K562 (cell line): Measurements from ENCODE around the gene SECISBP2. TPM values are rescaled to one million over a fixed set of nuclear protein-coding genes. Genes with fewer than 3 reads are reported as not detected.

Experiments used
- ATAC-seq: fragments of 200-7000 bp; cut with Tn5 transposase; 3 replicates; pipeline ENCODE4 v1.9.1; 2020; ENCODE audit warnings: moderate library complexity
- BruUV-seq: library from RNA; stranded (reverse); fragments of 400-500 nt; replicated peaks from 2 replicates; lab custom pipeline; 2021; lab: Mats Ljungman, UMichigan
- CTCF ChIA-PET: fragments of 300-600 bp; formaldehyde crosslinking; extraction: SDS; loops from one replicate; lab custom pipeline; 2021; ENCODE audit warnings: low intra/inter-chr PET ratio; lab: Yijun Ruan, JAX
- POLR2A ChIA-PET: fragments of 300-600, 350-650 bp; sonication (Branson Sonifier 250); formaldehyde crosslinking; extraction: SDS; loops from one replicate; lab custom pipeline; 2021; ENCODE audit warnings: antibody characterized with exemption, inconsistent platforms; lab: Yijun Ruan, JAX
- DNase-seq, 4 experiments: peaks; one replicate each; pipeline versions ENCODE4 v3.0.0 to v3.0.0-alpha.2; 2011 to 2018; ENCODE audit warnings: low spot score in 3 of 4, mixed read lengths in 3 of 4; ENCODE audit errors: extremely low read depth in 1 of 4
- FAIRE-seq: peaks from 2 replicates; lab custom pipeline; 2011; peaks lifted over from hg19 to GRCh38; lab: Jason Lieb, UNC
- H2AFZ ChIP-seq: 2 replicates; pipeline ENCODE4 v1.6.0; 2011; ENCODE audit warnings: low read depth, low read length, control low read depth, inconsistent platforms
- H3K27ac ChIP-seq: fragments of 200-600 bp; 3 replicates; pipeline ENCODE4 v1.8.0; 2011; ENCODE audit warnings: low read depth, mild to moderate bottlenecking, control low read depth, inconsistent platforms, low read length, moderate library complexity, mixed read lengths; ENCODE audit errors: extremely low read depth
- H3K27me3 ChIP-seq, 2 experiments: fragments of 300-600 bp in 1 of 2; 2 replicates in 1 of 2; 3 replicates in 1 of 2; pipeline versions ENCODE4 v1.6.0 to v1.8.0; 2011; ENCODE audit warnings: inconsistent platforms in 2 of 2, low read length in 2 of 2, mild to moderate bottlenecking in 1 of 2, mixed read lengths in 1 of 2, moderate library complexity in 1 of 2; ENCODE audit not compliant: control insufficient read depth in 2 of 2, insufficient read depth in 2 of 2
- H3K36me3 ChIP-seq: fragments of 300-600 bp; 3 replicates; pipeline ENCODE4 v1.8.0; 2011; ENCODE audit warnings: mild to moderate bottlenecking, low read length, inconsistent platforms; ENCODE audit not compliant: control insufficient read depth, insufficient read depth
- H3K4me1 ChIP-seq, 2 experiments: fragments of 200-600 bp in 1 of 2; replicated peaks in 1 of 2; 2 replicates in 1 of 2; 3 replicates in 1 of 2; pipeline versions ENCODE4 v1.5.1 to v1.8.0; 2011; ENCODE audit warnings: inconsistent platforms in 2 of 2, low read length in 2 of 2, mild to moderate bottlenecking in 1 of 2, mixed read lengths in 1 of 2, moderate library complexity in 1 of 2; ENCODE audit not compliant: control insufficient read depth in 2 of 2, insufficient read depth in 2 of 2
- H3K4me2 ChIP-seq: 2 replicates; pipeline ENCODE4 v1.6.1; 2011; ENCODE audit warnings: low read length, control low read depth, inconsistent platforms, mixed read lengths; ENCODE audit not compliant: insufficient read depth
- H3K4me3 ChIP-seq: fragments of 200-600 bp; sonication (generic), shearing (Covaris generic); 2 replicates; pipeline ENCODE4 v1.5.1; 2016; ENCODE audit warnings: control low read depth, inconsistent platforms
- H3K79me2 ChIP-seq: fragments of 200-600 bp; 3 replicates; pipeline ENCODE4 v1.8.0; 2011; ENCODE audit warnings: low read length, inconsistent platforms; ENCODE audit not compliant: control insufficient read depth, insufficient read depth
- H3K9ac ChIP-seq, 2 experiments: 2 replicates each; pipeline versions ENCODE4 v1.6.0 to v1.6.1; 2011; ENCODE audit warnings: low read depth in 2 of 2, low read length in 2 of 2, control low read depth in 1 of 2, inconsistent platforms in 1 of 2, mild to moderate bottlenecking in 1 of 2, mixed read lengths in 1 of 2; ENCODE audit not compliant: insufficient read depth in 1 of 2
- H3K9me1 ChIP-seq: one replicate; pipeline ENCODE4 v1.6.0; 2011; ENCODE audit warnings: inconsistent platforms, mild to moderate bottlenecking, low read length, moderate library complexity; ENCODE audit not compliant: control insufficient read depth, insufficient read depth
- H3K9me3 ChIP-seq: replicated peaks from 2 replicates; pipeline ENCODE4 v1.5.1; 2011; ENCODE audit warnings: low read depth, low read length, inconsistent platforms; ENCODE audit not compliant: control insufficient read depth, insufficient read depth
- H4K20me1 ChIP-seq: replicated peaks from 2 replicates; pipeline ENCODE4 v1.6.1; 2011; ENCODE audit warnings: low read length, inconsistent platforms, mixed read lengths; ENCODE audit not compliant: control insufficient read depth, insufficient read depth
- ZNF253 ChIP-seq: fragments of 250-450 bp; sonication (Bioruptor Pico); conservative IDR thresholded peaks from 2 replicates; pipeline ENCODE4 v1.6.1; 2021; ENCODE audit warnings: mild to moderate bottlenecking
- ZNF274 ChIP-seq: IDR thresholded peaks from 2 replicates; pipeline ENCODE4 v1.6.1; 2011; ENCODE audit warnings: low read depth, mild to moderate bottlenecking, low read length, moderate library complexity, borderline replicate concordance
- ZNF764 ChIP-seq: fragments of 250-450 bp; sonication (Bioruptor Pico); IDR thresholded peaks from 2 replicates; pipeline ENCODE4 v1.4.0; 2020; ENCODE audit warnings: low read depth, mild to moderate bottlenecking, moderate library complexity
- WGBS: fragments of 100-300 bp; shearing (Covaris generic); methylation state at CpG from one replicate; pipeline ENCODE4 v1.1.6; 2016; ENCODE audit warnings: low coverage, mixed read lengths; ENCODE audit not compliant: insufficient coverage; ENCODE audit errors: missing lambda C conversion rate; 5-methylcytosine and 5-hydroxymethylcytosine counted together
- in situ Hi-C: fragments of 300-500 bp; cut with MboI; formaldehyde crosslinking; loops from 4 replicates; pipeline ENCODE4 v1.15.0; 2018; ENCODE audit warnings: inconsistent platforms, mixed read lengths
- intact Hi-C: fragments of 100-400 bp; cut with micrococcal nuclease; formaldehyde crosslinking; loops from 2 replicates; pipeline ENCODE4 v1.14.2; 2022
- polyA plus RNA-seq, 8 experiments: library from polyadenylated mRNA; depleted of rRNA in 4 of 8; stranded (reverse) in 5 of 8; unstranded in 3 of 8; fragments of >200 nt; fragmentation: Nextera tagmentation in 2 of 8; fragmentation: Illumina TruSeq in 1 of 8; extraction: Ambion mirVana in 2 of 8; extraction: Trizol in 1 of 8; gene quantifications; 2 replicates each; pipeline versions ENCODE4 v1.2.1 to v1.2.3, GENCODE V29; 2011 to 2014; ENCODE audit warnings: inconsistent platforms in 1 of 8, missing spikeins in 1 of 8
- total RNA-seq, 7 experiments: library from RNA; depleted of rRNA in 6 of 7; stranded (reverse); fragments of >200 nt in 6 of 7; fragmentation: Illumina TruSeq in 2 of 7; extraction: Trizol in 2 of 7; gene quantifications; 2 replicates each; pipeline versions ENCODE4 v1.2.1 to v1.2.3, GENCODE V29; 2011 to 2021; ENCODE audit warnings: low replicate concordance in 1 of 7
- TF ChIP-seq, protein P1 (sequence below): fragments of 150-350 bp; conservative IDR thresholded peaks from 2 replicates; pipeline ENCODE4 v1.6.1; 2014; ENCODE audit warnings: low read length
- TF ChIP-seq, protein P2 (sequence below), 3 experiments: fragments of 200-800 bp in 1 of 3; sonication (Bioruptor generic) in 1 of 3; sonication (generic) in 1 of 3; formaldehyde crosslinking in 1 of 3; IDR thresholded peaks; 2 replicates each; pipeline versions ENCODE4 v1.6.1 to v1.8.0; 2016 to 2022; ENCODE audit warnings: mild to moderate bottlenecking in 2 of 3, missing compliant biosample characterization in 2 of 3, missing genetic modification characterization in 2 of 3, missing genetic modification reagents in 1 of 3
- TF ChIP-seq, protein P3 (sequence below): sonication (generic); formaldehyde crosslinking; IDR thresholded peaks from 2 replicates; pipeline ENCODE4 v1.8.0; 2023; ENCODE audit warnings: mild to moderate bottlenecking, missing genetic modification reagents
- TF ChIP-seq, protein P4 (sequence below): fragments of 450-650 bp; formaldehyde crosslinking; IDR thresholded peaks from 2 replicates; pipeline ENCODE4 v1.4.0; 2020; ENCODE audit warnings: mild to moderate bottlenecking, mixed read lengths

The SECISBP2 gene
- total and polyA plus RNA-seq, 9 of the 15 experiments (the other 6 are each of a cell fraction or from before 2014, with no cell fraction given): 3.2 to 41.6 (median 26.1) TPM

DNA sequence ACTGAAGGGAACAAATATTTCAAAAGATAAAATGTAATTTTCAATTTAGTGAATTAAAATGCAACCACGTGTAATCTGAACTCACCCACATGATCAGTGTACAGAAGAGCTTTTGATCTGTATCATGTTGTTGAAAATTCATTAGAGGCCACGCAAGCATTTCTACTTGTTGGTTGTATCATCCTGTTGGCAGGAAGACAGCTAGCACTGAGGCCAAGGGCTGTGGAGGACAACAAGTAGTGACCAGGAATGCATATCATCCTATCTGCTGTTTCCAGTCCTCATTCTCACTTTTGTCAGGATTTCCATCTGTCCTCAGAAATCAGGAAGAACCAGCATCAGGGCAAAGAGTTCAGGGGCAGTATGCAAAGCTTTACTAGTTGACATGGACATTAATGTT lies 37.2 kb upstream of the SECISBP2 start:
- intact Hi-C loops (no loop called here), in situ Hi-C loops (no loop called here)
- FAIRE-seq: no peak
- no peak for DNase-seq
- BruUV-seq: no TSS peak
- no peak overlapping the region for H3K4me2 ChIP-seq
- peaks cover 0 to 7% of the 10 kb centered on the region in 2 experiments; a peak in 1 of 5 replicates for H3K4me1 ChIP-seq
- TF ChIP-seq ZNF274 (no peak), ZNF764 (CRISPR knock-in tag) (no peak), ZNF253 (no peak)
- TF ChIP-seq, protein P1, sequence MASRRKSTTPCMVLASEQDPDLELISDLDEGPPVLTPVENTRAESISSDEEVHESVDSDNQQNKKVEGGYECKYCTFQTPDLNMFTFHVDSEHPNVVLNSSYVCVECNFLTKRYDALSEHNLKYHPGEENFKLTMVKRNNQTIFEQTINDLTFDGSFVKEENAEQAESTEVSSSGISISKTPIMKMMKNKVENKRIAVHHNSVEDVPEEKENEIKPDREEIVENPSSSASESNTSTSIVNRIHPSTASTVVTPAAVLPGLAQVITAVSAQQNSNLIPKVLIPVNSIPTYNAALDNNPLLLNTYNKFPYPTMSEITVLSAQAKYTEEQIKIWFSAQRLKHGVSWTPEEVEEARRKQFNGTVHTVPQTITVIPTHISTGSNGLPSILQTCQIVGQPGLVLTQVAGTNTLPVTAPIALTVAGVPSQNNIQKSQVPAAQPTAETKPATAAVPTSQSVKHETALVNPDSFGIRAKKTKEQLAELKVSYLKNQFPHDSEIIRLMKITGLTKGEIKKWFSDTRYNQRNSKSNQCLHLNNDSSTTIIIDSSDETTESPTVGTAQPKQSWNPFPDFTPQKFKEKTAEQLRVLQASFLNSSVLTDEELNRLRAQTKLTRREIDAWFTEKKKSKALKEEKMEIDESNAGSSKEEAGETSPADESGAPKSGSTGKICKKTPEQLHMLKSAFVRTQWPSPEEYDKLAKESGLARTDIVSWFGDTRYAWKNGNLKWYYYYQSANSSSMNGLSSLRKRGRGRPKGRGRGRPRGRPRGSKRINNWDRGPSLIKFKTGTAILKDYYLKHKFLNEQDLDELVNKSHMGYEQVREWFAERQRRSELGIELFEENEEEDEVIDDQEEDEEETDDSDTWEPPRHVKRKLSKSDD: no peak
- TF ChIP-seq, protein P2, sequence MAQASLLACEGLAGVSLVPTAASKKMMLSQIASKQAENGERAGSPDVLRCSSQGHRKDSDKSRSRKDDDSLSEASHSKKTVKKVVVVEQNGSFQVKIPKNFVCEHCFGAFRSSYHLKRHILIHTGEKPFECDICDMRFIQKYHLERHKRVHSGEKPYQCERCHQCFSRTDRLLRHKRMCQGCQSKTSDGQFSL (CRISPR knock-in tag; IDR thresholded peaks at IDR 0.05): no peak
- TF ChIP-seq, protein P2 (tag; IDR thresholded peaks at IDR 0.05): no peak
- TF ChIP-seq, protein P3, sequence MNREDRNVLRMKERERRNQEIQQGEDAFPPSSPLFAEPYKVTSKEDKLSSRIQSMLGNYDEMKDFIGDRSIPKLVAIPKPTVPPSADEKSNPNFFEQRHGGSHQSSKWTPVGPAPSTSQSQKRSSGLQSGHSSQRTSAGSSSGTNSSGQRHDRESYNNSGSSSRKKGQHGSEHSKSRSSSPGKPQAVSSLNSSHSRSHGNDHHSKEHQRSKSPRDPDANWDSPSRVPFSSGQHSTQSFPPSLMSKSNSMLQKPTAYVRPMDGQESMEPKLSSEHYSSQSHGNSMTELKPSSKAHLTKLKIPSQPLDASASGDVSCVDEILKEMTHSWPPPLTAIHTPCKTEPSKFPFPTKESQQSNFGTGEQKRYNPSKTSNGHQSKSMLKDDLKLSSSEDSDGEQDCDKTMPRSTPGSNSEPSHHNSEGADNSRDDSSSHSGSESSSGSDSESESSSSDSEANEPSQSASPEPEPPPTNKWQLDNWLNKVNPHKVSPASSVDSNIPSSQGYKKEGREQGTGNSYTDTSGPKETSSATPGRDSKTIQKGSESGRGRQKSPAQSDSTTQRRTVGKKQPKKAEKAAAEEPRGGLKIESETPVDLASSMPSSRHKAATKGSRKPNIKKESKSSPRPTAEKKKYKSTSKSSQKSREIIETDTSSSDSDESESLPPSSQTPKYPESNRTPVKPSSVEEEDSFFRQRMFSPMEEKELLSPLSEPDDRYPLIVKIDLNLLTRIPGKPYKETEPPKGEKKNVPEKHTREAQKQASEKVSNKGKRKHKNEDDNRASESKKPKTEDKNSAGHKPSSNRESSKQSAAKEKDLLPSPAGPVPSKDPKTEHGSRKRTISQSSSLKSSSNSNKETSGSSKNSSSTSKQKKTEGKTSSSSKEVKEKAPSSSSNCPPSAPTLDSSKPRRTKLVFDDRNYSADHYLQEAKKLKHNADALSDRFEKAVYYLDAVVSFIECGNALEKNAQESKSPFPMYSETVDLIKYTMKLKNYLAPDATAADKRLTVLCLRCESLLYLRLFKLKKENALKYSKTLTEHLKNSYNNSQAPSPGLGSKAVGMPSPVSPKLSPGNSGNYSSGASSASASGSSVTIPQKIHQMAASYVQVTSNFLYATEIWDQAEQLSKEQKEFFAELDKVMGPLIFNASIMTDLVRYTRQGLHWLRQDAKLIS: no peak
- TF ChIP-seq, protein P4, sequence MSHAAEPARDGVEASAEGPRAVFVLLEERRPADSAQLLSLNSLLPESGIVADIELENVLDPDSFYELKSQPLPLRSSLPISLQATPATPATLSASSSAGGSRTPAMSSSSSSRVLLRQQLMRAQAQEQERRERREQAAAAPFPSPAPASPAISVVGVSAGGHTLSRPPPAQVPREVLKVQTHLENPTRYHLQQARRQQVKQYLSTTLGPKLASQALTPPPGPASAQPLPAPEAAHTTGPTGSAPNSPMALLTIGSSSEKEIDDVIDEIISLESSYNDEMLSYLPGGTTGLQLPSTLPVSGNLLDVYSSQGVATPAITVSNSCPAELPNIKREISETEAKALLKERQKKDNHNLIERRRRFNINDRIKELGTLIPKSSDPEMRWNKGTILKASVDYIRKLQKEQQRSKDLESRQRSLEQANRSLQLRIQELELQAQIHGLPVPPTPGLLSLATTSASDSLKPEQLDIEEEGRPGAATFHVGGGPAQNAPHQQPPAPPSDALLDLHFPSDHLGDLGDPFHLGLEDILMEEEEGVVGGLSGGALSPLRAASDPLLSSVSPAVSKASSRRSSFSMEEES (CRISPR knock-in tag): no peak
- no peaks in the 10 kb centered on the region for H4K20me1 ChIP-seq
- H3K27me3 ChIP-seq: no peaks in the 10 kb centered on the region
- H3K9ac ChIP-seq: no peak overlapping the region
- CTCF ChIA-PET: no interaction called here
- no peaks in the 10 kb centered on the region for H3K79me2 ChIP-seq
- no peak overlapping the region for H3K27ac ChIP-seq
- no peak overlapping the region for H2AFZ ChIP-seq
- no peaks in the 10 kb centered on the region for H3K9me3 ChIP-seq
- POLR2A ChIA-PET: no interaction called here
- H3K9me1 ChIP-seq: no peaks in the 10 kb centered on the region
- WGBS: 0% methylated on average over 2 of the region's 2 CpGs
- no peaks in the 10 kb centered on the region for H3K36me3 ChIP-seq
- no peak overlapping the region for H3K4me3 ChIP-seq
- ATAC-seq: no peak
